T47D (cell line): ENCODE data around the gene GOLGA8G.
"Not testable (repeated sequence)": the region's sequence is repeated elsewhere in the genome, so short reads cannot be mapped to it uniquely, and the experiment has no call there.

Source experiments
- DNase-seq, 2 experiments: peaks; one replicate each; pipeline versions ENCODE4 v3.0.0 to v3.0.0-alpha.2; 2011 to 2012; ENCODE audit warnings: low read depth in 1 of 2, low spot score in 1 of 2
- in situ Hi-C: cut with HindIII; loops from 2 replicates; pipeline ENCODE4 v1.10.0; 2016; ENCODE audit warnings: low sequenced_read_pairs, low pct_unique_long_range_greater_than_20kb

The GOLGA8G gene, protein sequence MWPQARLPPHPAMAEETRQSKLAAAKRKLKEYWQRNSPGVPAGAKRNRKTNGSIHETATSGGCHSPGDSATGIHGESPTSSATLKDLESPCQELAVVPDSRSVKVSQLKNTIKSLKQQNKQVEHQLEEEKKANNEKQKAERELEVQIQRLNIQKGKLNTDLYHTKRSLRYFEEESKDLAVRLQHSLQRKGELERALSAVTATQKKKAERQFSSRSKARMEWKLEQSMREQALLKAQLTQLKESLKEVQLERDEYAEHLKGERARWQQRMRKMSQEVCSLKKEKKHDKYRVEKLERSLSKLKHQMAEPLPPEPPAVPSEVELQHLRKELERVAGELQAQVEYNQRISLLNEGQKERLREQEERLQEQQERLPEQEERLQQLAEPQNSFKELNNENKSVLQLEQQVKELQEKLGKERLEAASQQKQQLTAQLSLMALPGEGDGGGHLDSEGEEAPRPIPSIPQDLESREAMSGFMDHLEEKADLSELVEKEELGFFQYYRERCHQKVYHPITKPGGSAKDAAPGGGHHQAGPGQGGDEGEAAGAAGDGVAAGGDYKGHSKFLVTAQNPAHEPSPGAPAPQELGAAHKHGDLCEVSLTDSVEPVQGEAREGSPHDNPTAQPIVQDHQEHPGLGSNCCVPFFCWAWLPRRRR

GRCh38 chr15:28532954-28533353 lies at the start of gene GOLGA8G:
Gene GOLGA8G (minus strand): TSS chr15:28532971. CDS start chr15:28532909, 62 bp downstream.
- not testable (repeated sequence) for DNase-seq

GRCh38 chr15:28573351-28573750 lies 40.6 kb upstream of the GOLGA8G start:
- DNase-seq, in situ Hi-C loops: not testable (repeated sequence)

More at GRCh38 chr15:28532954-28533353, at the start of gene GOLGA8G:
- in situ Hi-C loops = not testable (repeated sequence)

DNA sequence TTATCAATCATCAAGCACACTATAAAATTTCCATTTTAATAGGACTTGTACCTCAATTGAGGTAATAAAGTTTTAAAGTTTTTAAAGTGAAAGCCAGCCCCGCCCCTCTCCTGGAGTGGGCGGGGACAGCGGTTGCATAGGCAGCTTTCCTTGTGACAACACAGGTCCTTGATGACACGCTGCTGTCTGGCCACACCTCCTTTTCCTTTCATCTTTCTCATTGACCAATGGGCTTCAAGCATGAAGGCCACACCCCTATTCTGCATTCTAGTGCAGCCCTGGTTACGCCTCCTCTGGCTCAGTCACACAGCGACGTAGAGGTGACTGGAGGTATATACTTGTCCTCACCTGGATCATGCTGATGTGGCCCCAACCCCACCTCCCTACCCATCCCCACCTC lies 20.5 kb upstream of the GOLGA8G start, which contains the start of gene GOLGA6L25:
TSS of gene GOLGA6L25 (plus strand) at position 301 of the 400 bp plus-strand sequence. CDS start at position 362, 61 bp downstream.
- in situ Hi-C loops, DNase-seq: not testable (repeated sequence)

GRCh38 chr15:28515208-28515607 lies 17.6 kb downstream of the GOLGA8G start:
- in situ Hi-C loops, DNase-seq: not testable (repeated sequence)

GRCh38 chr15:28514128-28514527 lies 18.6 kb downstream of the GOLGA8G start:
- in situ Hi-C loops, DNase-seq: not testable (repeated sequence)

GRCh38 chr15:28508217-28508889 lies 24.4 kb downstream of the GOLGA8G start:
- in situ Hi-C loops, DNase-seq: not testable (repeated sequence)

DNA sequence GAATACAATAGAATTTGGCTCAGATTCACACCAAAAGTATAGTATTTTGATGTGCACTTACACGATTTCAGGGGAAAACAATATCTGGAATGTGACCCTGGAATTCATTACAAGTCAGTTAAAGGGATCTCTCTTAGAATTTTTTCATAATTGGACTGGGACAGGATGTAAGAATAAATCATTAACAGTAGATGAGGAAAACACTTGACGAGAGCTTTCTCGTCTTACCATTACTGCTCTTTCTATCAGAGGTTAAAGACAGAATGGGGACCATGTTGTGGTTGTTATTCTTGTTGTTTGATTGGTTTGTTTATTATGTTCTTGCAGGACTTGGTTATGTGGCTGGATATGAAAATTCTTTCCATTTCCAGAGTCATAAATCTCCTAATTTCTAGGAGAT lies 51.4 kb downstream of the GOLGA8G start:
- in situ Hi-C loops, DNase-seq: not testable (repeated sequence)
